ENCODE data around the gene CYP3A5. TPM values are rescaled to one million over a fixed set of nuclear protein-coding genes. Genes with fewer than 3 reads are reported as not detected.

CYP3A5 gene
- total and polyA plus RNA-seq, 2 of the 13 experiments (the other 11 are each of a cell fraction or from before 2014, with no cell fraction given), result 5.7 to 9.3 TPM

DNA sequence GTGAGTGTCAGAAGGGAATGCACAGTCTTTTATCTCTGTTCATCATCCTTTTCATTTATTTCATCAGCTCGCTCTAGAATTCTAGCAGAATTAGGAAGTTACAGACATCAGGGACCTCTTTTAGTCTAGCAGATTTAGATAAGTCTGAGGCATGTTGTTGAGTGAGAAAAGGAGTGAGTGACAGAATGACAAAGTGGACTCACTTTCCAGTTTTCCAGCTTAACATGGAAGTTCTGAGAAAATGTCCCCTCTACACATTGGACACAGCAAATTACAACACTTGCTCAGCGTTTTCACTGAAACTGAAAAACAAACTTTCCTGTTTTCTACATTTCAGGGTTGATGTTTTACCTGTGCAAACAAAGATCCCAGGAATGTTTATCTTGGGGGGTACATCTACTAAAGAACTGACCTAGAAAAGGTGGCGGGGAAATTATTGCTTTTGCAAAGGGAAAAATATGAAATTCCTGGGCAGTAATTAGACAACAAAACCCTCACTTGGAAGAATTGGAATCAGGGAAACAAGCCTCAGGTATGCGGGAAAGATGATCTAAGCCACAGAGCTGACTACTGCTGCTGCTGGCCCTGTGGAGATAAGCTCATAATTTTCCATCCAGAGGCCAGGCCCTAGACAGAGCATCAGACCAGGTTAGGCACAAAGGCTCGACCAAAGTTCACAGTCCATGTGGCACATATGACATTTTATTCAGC, 14.6 kb upstream of the CYP3A5 start (continued):
- TF ChIP-seq, protein P1, sequence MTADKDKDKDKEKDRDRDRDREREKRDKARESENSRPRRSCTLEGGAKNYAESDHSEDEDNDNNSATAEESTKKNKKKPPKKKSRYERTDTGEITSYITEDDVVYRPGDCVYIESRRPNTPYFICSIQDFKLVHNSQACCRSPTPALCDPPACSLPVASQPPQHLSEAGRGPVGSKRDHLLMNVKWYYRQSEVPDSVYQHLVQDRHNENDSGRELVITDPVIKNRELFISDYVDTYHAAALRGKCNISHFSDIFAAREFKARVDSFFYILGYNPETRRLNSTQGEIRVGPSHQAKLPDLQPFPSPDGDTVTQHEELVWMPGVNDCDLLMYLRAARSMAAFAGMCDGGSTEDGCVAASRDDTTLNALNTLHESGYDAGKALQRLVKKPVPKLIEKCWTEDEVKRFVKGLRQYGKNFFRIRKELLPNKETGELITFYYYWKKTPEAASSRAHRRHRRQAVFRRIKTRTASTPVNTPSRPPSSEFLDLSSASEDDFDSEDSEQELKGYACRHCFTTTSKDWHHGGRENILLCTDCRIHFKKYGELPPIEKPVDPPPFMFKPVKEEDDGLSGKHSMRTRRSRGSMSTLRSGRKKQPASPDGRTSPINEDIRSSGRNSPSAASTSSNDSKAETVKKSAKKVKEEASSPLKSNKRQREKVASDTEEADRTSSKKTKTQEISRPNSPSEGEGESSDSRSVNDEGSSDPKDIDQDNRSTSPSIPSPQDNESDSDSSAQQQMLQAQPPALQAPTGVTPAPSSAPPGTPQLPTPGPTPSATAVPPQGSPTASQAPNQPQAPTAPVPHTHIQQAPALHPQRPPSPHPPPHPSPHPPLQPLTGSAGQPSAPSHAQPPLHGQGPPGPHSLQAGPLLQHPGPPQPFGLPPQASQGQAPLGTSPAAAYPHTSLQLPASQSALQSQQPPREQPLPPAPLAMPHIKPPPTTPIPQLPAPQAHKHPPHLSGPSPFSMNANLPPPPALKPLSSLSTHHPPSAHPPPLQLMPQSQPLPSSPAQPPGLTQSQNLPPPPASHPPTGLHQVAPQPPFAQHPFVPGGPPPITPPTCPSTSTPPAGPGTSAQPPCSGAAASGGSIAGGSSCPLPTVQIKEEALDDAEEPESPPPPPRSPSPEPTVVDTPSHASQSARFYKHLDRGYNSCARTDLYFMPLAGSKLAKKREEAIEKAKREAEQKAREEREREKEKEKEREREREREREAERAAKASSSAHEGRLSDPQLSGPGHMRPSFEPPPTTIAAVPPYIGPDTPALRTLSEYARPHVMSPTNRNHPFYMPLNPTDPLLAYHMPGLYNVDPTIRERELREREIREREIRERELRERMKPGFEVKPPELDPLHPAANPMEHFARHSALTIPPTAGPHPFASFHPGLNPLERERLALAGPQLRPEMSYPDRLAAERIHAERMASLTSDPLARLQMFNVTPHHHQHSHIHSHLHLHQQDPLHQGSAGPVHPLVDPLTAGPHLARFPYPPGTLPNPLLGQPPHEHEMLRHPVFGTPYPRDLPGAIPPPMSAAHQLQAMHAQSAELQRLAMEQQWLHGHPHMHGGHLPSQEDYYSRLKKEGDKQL (CRISPR knock-in tag; IDR thresholded peaks at IDR 0.05; ENCODE audit: low read depth), result 0 out of 2 replicates have a peak, but pooled peaks have one; percentile 12
- TF ChIP-seq BORCS8-MEF2B (CRISPR knock-in tag; IDR thresholded peaks at IDR 0.05) (no peak), ZNF672 (CRISPR knock-in tag; IDR thresholded peaks at IDR 0.05) (no peak), ATF7-NPFF (CRISPR knock-in tag; IDR thresholded peaks at IDR 0.05; ENCODE audit: low read depth) (no peak), ZFP41 (CRISPR knock-in tag; IDR thresholded peaks at IDR 0.05; ENCODE audit: borderline replicate concordance) (no peak), NFYC (CRISPR knock-in tag; IDR thresholded peaks at IDR 0.05) (no peak), ZIK1 (CRISPR knock-in tag; IDR thresholded peaks at IDR 0.05; ENCODE audit: borderline replicate concordance, low read depth) (no peak), ZNF781 (CRISPR knock-in tag; IDR thresholded peaks at IDR 0.05; ENCODE audit: borderline replicate concordance, not compliant biosample characterization) (no peak), ZBTB38 (CRISPR knock-in tag; IDR thresholded peaks at IDR 0.05) (no peak), ZSCAN9 (CRISPR knock-in tag; IDR thresholded peaks at IDR 0.05; ENCODE audit: borderline replicate concordance) (0 out of 2 replicates have a peak, but pooled peaks have one; percentile 26), NFE2L1 (CRISPR knock-in tag; IDR thresholded peaks at IDR 0.05; ENCODE audit: borderline replicate concordance) (no peak), SIN3B (IDR thresholded peaks at IDR 0.05; ENCODE audit: low read length) (no peak), TGIF2 (CRISPR knock-in tag; IDR thresholded peaks at IDR 0.05) (no peak), ZBTB7A (CRISPR knock-in tag; IDR thresholded peaks at IDR 0.05) (no peak), KDM5B (CRISPR knock-in tag; IDR thresholded peaks at IDR 0.05; ENCODE audit: borderline replicate concordance) (no peak), MAFG (CRISPR knock-in tag; IDR thresholded peaks at IDR 0.05) (no peak), PAX8 (CRISPR knock-in tag; IDR thresholded peaks at IDR 0.05; ENCODE audit: borderline replicate concordance) (no peak), ZNF274 (CRISPR knock-in tag; IDR thresholded peaks at IDR 0.05) (no peak), ZNF33B (CRISPR knock-in tag; IDR thresholded peaks at IDR 0.05) (no peak), SSRP1 (CRISPR knock-in tag; IDR thresholded peaks at IDR 0.05) (no peak)
- TF ChIP-seq, protein P2, sequence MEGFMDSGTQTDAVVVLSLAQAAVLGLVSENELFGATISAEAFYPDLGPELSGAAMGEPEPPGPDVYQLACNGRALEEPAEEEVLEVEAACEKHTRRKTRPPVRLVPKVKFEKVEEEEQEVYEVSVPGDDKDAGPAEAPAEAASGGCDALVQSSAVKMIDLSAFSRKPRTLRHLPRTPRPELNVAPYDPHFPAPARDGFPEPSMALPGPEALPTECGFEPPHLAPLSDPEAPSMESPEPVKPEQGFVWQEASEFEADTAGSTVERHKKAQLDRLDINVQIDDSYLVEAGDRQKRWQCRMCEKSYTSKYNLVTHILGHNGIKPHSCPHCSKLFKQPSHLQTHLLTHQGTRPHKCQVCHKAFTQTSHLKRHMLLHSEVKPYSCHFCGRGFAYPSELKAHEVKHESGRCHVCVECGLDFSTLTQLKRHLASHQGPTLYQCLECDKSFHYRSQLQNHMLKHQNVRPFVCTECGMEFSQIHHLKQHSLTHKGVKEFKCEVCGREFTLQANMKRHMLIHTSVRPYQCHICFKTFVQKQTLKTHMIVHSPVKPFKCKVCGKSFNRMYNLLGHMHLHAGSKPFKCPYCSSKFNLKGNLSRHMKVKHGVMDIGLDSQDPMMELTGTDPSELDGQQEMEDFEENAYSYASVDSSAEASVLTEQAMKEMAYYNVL (CRISPR knock-in tag; IDR thresholded peaks at IDR 0.05; ENCODE audit: borderline replicate concordance), result peak; percentile 58; the same call in 1 of the 2 replicates
- TF ChIP-seq, protein P3, sequence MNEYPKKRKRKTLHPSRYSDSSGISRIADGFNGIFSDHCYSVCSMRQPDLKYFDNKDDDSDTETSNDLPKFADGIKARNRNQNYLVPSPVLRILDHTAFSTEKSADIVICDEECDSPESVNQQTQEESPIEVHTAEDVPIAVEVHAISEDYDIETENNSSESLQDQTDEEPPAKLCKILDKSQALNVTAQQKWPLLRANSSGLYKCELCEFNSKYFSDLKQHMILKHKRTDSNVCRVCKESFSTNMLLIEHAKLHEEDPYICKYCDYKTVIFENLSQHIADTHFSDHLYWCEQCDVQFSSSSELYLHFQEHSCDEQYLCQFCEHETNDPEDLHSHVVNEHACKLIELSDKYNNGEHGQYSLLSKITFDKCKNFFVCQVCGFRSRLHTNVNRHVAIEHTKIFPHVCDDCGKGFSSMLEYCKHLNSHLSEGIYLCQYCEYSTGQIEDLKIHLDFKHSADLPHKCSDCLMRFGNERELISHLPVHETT (CRISPR knock-in tag; conservative IDR thresholded peaks at IDR 0.05), result no peak

All from HepG2 (cell line).